GM18526 (cell line): ENCODE results near the gene GUCA2A.

ENCODE experiments used
- POLR2A ChIP-seq: IDR thresholded peaks from 3 replicates; pipeline ENCODE4 v1.6.1; 2011; ENCODE audit not compliant: insufficient read length; ENCODE audit errors: extremely low read depth

GUCA2A gene

DNA sequence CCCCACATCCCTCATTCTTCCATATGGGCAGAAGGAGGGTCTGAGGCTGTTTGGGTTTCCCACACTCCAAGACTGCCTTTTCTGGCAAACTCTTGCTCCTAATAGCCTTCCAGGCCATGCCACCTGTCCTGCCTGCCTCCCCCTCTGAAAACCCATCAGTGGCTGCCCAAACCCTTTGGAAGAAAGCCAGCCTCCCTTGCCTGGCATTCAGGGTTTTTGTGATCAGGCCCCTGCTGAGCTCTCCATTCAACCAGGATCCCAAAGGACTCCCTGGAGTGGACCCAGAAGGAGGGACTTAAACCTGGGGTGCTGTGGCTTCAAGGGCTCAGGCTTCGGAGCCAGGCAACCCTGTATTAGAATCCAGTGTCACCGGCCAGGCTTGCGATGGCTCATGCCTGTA is 4.2 kb upstream of the GUCA2A start:
- no peak for TF ChIP-seq POLR2A

- no peak for TF ChIP-seq POLR2A
These were observed 3.8 kb upstream of the GUCA2A start for GRCh38 chr1:42168391-42168670.

DNA sequence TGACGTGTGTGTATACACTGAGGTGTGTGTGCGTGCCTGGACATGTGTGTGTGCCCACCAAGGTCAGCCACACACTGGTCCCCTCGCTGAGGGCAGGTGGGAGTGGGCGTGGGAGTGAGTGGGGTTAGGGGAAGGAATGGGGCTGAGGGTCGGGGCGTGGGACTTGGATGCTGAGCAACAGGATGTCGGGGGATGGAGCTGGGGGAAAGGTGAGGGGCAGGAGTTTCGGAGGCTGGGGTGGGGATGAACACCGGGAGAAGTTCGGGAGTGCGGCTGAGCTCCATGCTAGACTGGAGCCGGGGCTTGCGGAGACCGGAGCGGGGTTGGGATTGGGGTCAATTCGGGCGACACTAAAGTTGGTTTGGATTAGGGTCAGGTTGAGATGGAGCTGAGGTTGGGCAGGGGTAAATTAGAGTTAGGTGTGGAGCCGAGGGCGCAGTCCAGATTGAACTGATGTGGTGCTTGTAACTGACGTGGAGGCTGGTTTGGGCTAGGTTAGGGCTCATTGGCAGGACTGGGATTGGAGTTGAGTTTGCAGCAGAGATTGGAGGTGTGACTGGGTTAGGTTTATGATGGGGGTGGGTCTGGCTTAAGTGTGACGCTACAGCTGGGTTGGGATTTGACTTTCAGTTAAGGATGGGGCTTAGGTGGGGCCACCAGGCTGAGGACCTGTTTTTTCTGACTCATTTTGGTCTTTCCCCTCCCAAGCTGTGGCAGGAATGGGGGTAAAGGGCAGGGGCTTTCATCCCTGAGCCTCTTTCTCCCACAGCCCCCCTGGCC is 3.3 kb upstream of the GUCA2A start:
- TF ChIP-seq POLR2A, result no peak

DNA sequence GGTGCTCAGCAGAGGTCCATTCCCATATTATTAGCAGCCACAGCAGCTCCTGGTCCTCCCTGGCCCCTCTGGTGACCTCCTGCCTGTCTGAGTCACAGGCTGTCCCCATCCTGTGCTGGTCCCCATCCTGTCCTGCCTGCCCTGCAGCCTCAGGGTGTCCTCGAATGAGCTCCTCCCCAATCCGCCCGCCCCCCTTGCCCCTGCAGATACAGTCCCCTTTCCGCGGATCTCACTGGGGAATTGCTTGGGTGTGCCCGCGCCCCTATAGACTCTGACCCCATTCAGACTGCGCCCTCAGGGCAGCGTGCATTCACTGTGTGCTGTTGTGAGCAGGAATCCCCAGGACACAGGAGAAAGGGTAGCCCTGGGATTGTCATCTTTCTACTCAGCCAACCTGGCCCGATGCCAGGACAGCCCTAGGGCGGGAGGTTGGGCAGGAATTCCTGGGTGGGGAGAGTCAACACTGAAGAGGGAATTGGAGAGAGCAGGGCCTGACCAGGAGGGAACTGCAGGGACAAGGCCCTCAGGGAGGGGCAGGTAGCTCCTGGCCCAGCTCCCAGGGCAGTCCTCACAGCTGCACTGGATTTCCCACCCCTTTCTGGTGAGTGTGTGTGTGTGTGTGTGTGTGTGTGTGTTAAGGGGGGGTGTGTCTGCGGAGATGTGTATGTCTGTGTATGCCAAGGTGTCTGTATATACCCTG is 1.1 kb upstream of the GUCA2A start:
- TF ChIP-seq POLR2A, result no peak

DNA sequence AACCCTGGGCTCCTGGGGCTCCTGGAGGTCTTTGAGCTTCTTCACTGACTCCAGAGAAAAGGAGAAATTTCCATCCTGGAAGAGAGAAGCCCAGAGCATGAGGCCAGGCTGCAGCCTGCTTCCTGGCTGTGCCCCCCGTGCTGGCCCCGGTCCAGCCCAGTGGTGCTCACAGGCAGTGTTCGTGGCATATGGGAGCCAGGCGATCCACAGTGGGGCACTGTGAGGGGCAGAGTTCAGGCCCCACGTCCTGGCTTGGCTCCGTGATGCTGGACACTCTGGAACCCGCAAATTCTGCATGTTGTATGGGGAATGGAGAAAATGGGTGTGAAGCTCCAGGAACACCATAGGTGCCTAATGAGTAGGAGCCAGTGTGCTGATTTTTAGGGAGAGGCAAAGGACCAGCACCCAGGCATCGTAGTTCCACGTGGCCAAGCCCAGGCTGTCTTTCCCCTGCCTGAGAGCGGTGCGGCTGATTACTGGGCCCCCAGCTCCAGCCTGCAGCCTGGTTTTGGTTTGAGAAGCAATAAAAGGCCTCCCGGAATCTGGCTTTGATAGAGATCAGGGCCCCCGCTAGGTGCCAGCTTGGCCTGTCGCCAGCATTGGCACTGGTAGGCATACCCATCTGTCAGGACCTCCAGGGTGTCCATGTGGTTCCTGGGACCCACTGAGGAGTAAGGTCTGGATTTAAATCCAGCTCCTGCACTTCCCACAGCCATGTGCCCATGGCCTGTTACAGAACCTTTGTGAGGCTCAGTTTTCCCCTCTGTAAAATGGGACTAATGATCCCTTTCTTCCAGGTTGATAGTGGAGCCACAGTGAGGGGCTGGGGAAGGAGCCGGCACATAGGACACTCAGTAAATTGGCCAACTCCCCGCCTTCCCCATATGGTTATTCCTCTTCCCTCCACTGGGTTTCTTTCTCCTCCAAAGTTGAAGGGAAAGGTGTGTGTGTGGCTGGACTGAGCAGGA is 725 bp downstream of the GUCA2A start:
- TF ChIP-seq POLR2A, result no peak

GRCh38 chr1:42163114-42163513 is 1.4 kb downstream of the GUCA2A start:
- no peak for TF ChIP-seq POLR2A

DNA sequence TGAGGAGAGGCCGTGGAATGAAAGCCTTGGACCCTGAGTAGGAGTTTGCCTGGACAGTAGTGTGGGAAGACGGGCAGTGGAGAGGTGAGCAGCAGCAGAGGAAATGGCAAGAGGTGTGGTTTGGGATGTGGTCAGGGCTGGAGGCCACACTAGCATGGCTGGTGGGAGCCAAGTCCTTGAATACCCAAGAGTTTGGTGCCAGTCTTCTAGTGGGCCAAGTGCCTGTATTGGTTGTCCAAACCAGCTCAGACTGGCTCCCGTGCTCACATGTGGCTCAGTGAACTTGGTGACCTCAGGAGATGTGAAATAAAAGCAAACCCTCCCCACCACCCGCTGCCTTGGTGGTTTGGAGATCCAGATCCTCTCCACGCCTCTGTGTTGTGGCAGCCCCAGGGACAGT is 2.4 kb downstream of the GUCA2A start:
- no peak for TF ChIP-seq POLR2A

DNA sequence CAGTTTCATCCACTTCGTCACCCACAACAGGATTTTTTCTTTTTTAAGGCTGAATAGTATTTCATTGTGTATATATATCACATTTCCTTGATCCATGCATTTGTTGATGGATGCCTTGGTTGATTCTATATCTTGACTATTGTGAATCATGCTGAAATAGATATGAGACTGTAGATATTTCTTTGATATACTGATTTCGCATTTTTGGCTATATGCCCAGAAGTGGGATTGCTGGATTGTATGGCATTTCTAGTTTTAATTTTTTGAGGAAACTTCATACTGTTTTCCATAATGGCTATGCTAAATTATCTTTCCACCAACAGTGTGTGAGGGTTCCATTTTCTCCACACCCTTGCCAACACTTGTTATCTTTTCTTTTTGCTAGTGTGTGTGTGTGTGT is 6.4 kb downstream of the GUCA2A start:
- no peak for TF ChIP-seq POLR2A

- no peak for TF ChIP-seq POLR2A
These were observed 6.9 kb downstream of the GUCA2A start for GRCh38 chr1:42157667-42158066.

GRCh38 chr1:42155362-42155761 is 9.2 kb downstream of the GUCA2A start:
- no peak for TF ChIP-seq POLR2A

- TF ChIP-seq POLR2A, result no peak
These were observed 9.9 kb downstream of the GUCA2A start for GRCh38 chr1:42154685-42155084.

- TF ChIP-seq POLR2A, result no peak
These were observed 10.9 kb downstream of the GUCA2A start for GRCh38 chr1:42153624-42154023.

DNA sequence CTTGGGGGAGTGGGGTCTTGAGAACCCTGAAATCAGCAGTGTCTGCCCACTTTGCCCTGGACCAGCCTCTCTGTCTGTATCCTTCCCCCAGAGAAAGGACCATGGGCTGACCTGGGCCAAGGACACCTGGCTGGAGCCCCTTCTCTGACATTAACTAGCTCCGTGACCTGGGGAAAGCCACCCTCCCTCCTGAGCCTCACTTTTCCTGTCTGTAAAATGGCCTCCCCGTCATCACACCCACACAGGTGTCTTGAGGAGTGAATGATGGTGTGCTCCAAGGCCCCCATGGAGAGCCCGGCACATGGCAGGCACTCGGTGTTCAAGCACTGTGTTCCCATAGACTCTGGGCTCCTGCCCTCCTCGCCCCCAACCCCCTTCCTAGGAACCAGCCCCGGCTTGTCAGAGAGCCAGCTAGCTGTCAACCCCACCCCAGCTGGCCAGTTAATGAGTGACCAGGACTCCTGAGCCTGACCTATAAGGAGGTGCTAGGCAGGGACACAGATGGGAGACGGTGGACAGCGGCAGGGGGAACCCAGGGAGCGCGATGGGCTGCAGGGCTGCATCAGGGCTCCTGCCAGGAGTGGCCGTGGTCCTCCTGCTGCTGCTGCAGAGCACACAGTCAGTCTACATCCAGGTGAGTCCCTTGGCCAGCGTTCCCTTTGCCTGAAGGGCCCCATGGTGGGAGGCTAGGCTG is 11.5 kb downstream of the GUCA2A start, which contains the start of gene GUCA2B:
TSS of gene GUCA2B (plus strand) at position 504 of the 694 bp plus-strand sequence. CDS start at position 545, 41 bp downstream.
- TF ChIP-seq POLR2A, result no peak

DNA sequence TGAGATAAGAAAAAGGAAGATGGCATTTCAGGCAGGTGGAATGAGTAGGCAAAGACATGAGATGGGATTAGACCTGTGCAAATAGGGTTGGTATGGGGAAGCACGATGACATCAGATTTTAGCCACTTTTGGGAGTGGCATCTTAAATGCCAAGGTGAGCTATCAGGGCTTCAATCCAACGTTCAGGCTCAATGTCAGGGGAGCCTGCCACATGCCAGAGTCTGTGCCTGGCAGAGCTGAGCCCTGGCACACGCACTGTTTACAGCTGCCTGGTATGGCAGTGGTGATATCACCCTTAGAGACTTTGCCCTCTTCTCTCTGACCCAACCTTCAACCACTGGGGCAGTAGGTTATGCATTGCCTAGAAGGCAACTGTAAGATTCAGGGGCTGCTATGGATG is 12.4 kb downstream of the GUCA2A start:
- no peak for TF ChIP-seq POLR2A

- no peak for TF ChIP-seq POLR2A
These were observed 13.9 kb downstream of the GUCA2A start for GRCh38 chr1:42150651-42151050.
